OCI-LY7 (cell line): Measurements from ENCODE around the gene PLA2G4E. TPM values are rescaled to one million over a fixed set of nuclear protein-coding genes. Genes with fewer than 3 reads are reported as not detected.

Experiments used
- total RNA-seq, 2 experiments: library from RNA; depleted of rRNA in 1 of 2; stranded (reverse); fragments of >200 nt in 1 of 2; shearing (Covaris generic) in 1 of 2; gene quantifications; 2 replicates each; pipeline ENCODE4 v1.2.3, GENCODE V29; 2014 to 2022

The PLA2G4E gene
- total RNA-seq, 2 experiments from 2014 or later: not detected

Other genes with a start within 250 kb of the PLA2G4E start
- 13.4 and 14.5 TPM in 2 replicates for gene MAPKBP1, start 246.6 kb downstream of the PLA2G4E start, total RNA-seq (2014; rRNA removed; shearing (Covaris generic))
- gene MAPKBP1, start 246.6 kb downstream of the PLA2G4E start, total RNA-seq (2022): 17.4 and 22.3 TPM in 2 replicates
- 3.0 and 5.4 TPM in 2 replicates for gene JMJD7, start 192.9 kb downstream of the PLA2G4E start, total RNA-seq (2014; rRNA removed; shearing (Covaris generic))
- 14.1 and 16.0 TPM in 2 replicates for gene JMJD7, start 192.9 kb downstream of the PLA2G4E start, total RNA-seq (2022)
- 9.4 and 11.1 TPM in 2 replicates for gene PLA2G4B, start 182.2 kb downstream of the PLA2G4E start, total RNA-seq (2014; rRNA removed; shearing (Covaris generic))
- 9.5 and 12.0 TPM in 2 replicates for gene PLA2G4B, start 182.2 kb downstream of the PLA2G4E start, total RNA-seq (2022)
- 0.03 TPM in 2 replicates for gene SPTBN5, start 127.0 kb downstream of the PLA2G4E start, total RNA-seq (2014; rRNA removed; shearing (Covaris generic))
- gene SPTBN5, start 127.0 kb downstream of the PLA2G4E start, total RNA-seq (2022): 0.04 and 0.17 TPM in 2 replicates
- gene EHD4, start 48.5 kb downstream of the PLA2G4E start, total RNA-seq (2014; rRNA removed; shearing (Covaris generic)): 13.5 and 14.2 TPM in 2 replicates
- gene EHD4, start 48.5 kb downstream of the PLA2G4E start, total RNA-seq (2022): 19.4 and 20.7 TPM in 2 replicates
- gene PLA2G4D, start 73.5 kb upstream of the PLA2G4E start, total RNA-seq (2014; rRNA removed; shearing (Covaris generic)): not detected in 2 replicates
- not detected in 2 replicates for gene PLA2G4D, start 73.5 kb upstream of the PLA2G4E start, total RNA-seq (2022)
- not detected in 2 replicates for gene PLA2G4F, start 135.6 kb upstream of the PLA2G4E start, total RNA-seq (2014; rRNA removed; shearing (Covaris generic))
- not detected in 2 replicates for gene PLA2G4F, start 135.6 kb upstream of the PLA2G4E start, total RNA-seq (2022)
- gene VPS39, start 187.3 kb upstream of the PLA2G4E start, total RNA-seq (2014; rRNA removed; shearing (Covaris generic)): 25.1 and 27.5 TPM in 2 replicates
- gene VPS39, start 187.3 kb upstream of the PLA2G4E start, total RNA-seq (2022): 56.1 and 60.5 TPM in 2 replicates